DND-41 (cell line): ENCODE results near the gene FUT7.

ENCODE experiments used
- EZH2 ChIP-seq: IDR thresholded peaks from 3 replicates; pipeline ENCODE4 v1.6.1; 2012; ENCODE audit warnings: borderline replicate concordance, low read depth, mild to moderate bottlenecking, moderate library complexity, low read length, inconsistent platforms; ENCODE audit not compliant: severe bottlenecking
- TF ChIP-seq, protein P1 (sequence below): IDR thresholded peaks from 2 replicates; pipeline ENCODE4 v1.5.1; 2012; ENCODE audit warnings: borderline replicate concordance, low read length, moderate library complexity, mild to moderate bottlenecking; ENCODE audit not compliant: poor library complexity, severe bottlenecking; ENCODE audit errors: extremely low read depth

GRCh38 chr9:137037483-137037882 is 5.6 kb upstream of the FUT7 start:
- TF ChIP-seq, protein P1, sequence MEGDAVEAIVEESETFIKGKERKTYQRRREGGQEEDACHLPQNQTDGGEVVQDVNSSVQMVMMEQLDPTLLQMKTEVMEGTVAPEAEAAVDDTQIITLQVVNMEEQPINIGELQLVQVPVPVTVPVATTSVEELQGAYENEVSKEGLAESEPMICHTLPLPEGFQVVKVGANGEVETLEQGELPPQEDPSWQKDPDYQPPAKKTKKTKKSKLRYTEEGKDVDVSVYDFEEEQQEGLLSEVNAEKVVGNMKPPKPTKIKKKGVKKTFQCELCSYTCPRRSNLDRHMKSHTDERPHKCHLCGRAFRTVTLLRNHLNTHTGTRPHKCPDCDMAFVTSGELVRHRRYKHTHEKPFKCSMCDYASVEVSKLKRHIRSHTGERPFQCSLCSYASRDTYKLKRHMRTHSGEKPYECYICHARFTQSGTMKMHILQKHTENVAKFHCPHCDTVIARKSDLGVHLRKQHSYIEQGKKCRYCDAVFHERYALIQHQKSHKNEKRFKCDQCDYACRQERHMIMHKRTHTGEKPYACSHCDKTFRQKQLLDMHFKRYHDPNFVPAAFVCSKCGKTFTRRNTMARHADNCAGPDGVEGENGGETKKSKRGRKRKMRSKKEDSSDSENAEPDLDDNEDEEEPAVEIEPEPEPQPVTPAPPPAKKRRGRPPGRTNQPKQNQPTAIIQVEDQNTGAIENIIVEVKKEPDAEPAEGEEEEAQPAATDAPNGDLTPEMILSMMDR = no peak
- no peak for TF ChIP-seq EZH2
